GM10248 (cell line): Measurements from ENCODE around the gene RHOC.
"Not testable (repeated sequence)": the region's sequence is repeated elsewhere in the genome, so short reads cannot be mapped to it uniquely, and the experiment has no call there.

Experiments used
- CTCF ChIA-PET: fragments of 300-600 bp; sonication (Branson Sonifier 250); formaldehyde crosslinking; extraction: SDS; loops from one replicate; lab custom pipeline; 2021; ENCODE audit warnings: antibody characterized with exemption; lab: Yijun Ruan, JAX
- POLR2A ChIA-PET: fragments of 350-650 bp; sonication (Branson Sonifier 250); formaldehyde crosslinking; extraction: SDS; loops from one replicate; lab custom pipeline; 2020; ENCODE audit warnings: antibody characterized with exemption; lab: Yijun Ruan, JAX
- DNase-seq: peaks from one replicate; pipeline ENCODE4 v3.0.0; 2012; ENCODE audit errors: extremely low spot score
- TF ChIP-seq, protein P1 (sequence below): IDR thresholded peaks from 2 replicates; pipeline ENCODE4 v1.5.1; 2012; ENCODE audit warnings: mild to moderate bottlenecking, low read depth; ENCODE audit errors: extremely low read depth, missing control alignments, control extremely low read depth

RHOC gene

DNA sequence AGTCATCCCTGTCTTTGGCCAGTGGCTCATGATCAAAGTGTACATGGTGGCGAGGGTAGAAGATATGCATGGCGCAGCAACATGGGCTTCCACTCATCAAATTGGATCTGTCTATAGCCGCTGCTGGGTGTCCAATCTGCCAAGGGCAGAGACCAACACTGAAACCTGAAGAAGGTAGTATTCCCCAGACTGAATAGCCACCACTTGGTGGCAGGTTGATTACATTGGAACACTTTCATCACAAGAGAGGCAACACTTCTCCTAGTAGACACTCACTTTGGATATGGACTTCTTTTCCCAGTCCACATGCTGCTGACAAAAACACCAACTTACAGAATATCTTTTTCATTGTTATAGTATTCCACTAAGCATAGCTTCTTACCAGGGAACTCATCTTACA is 30.6 kb upstream of the RHOC start:
- POLR2A ChIA-PET, result no interaction called here
- no peak for DNase-seq
- TF ChIP-seq, protein P1, sequence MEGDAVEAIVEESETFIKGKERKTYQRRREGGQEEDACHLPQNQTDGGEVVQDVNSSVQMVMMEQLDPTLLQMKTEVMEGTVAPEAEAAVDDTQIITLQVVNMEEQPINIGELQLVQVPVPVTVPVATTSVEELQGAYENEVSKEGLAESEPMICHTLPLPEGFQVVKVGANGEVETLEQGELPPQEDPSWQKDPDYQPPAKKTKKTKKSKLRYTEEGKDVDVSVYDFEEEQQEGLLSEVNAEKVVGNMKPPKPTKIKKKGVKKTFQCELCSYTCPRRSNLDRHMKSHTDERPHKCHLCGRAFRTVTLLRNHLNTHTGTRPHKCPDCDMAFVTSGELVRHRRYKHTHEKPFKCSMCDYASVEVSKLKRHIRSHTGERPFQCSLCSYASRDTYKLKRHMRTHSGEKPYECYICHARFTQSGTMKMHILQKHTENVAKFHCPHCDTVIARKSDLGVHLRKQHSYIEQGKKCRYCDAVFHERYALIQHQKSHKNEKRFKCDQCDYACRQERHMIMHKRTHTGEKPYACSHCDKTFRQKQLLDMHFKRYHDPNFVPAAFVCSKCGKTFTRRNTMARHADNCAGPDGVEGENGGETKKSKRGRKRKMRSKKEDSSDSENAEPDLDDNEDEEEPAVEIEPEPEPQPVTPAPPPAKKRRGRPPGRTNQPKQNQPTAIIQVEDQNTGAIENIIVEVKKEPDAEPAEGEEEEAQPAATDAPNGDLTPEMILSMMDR, result no peak
- CTCF ChIA-PET, result interaction anchor here (0.9 to 1.5 kb wide), 4 partner anchors 11 to 22 kb away, joined by 3 to 5 read pairs (median 4); partner anchors contain the start of gene PPM1J

DNA sequence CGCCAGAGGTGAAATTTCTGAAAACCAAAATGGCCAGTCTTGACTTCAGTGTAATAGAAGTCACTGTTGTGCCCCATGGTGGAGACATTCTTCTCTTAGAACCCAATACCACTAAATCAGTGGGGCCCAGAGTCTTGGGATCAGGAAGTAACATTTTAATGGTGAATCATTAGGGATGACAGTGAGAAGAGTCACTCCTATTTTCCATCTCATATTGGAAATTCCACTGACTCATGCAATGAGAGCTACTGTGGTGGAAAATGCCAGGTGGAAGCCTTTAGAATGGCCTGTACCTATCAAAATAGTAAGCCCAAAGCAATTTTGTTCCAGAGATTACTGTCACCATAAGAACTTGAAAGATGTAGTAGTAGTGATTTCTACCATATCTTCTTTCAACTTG is 28.8 kb upstream of the RHOC start:
- CTCF ChIA-PET, result interaction anchor here (3.1 kb wide), 1 partner anchor 69 kb away, joined by 14 read pairs; no protein-coding TSS in a partner anchor

DNA sequence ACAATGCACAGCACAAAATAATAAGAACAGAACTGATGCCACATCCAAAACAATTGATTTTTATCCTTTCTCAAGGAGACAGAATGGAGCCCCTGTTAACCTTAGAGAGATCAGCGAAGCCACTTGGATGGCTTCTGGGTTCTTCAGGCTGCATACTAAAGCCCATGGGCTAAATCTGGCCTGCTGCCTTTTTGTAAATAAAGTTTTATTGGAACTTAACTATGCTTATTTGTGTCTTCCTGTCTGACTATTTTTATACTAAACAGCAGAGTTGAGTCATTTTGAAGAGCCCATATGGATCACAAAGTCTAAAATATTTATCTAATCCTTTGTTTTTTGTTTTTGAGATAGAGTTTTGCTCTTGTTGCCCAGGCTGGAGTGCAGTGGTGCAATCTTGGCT is 24.5 kb upstream of the RHOC start:
- POLR2A ChIA-PET, result no interaction called here
- TF ChIP-seq, protein P1, result no peak
- DNase-seq, result no peak
- CTCF ChIA-PET, result interaction anchor here (1.4 to 6.8 kb wide), 3 partner anchors 15 to 341 kb away, joined by 4 to 62 read pairs (median 13); partner anchors contain the start of gene PPM1J

More for the DNA sequence above, 28.8 kb upstream of the RHOC start:
- POLR2A ChIA-PET, result interaction anchor here (0.7 kb wide), 1 partner anchor 1018 kb away, joined by 5 read pairs; no protein-coding TSS in a partner anchor
- DNase-seq, result no peak
- TF ChIP-seq, protein P1, result no peak

DNA sequence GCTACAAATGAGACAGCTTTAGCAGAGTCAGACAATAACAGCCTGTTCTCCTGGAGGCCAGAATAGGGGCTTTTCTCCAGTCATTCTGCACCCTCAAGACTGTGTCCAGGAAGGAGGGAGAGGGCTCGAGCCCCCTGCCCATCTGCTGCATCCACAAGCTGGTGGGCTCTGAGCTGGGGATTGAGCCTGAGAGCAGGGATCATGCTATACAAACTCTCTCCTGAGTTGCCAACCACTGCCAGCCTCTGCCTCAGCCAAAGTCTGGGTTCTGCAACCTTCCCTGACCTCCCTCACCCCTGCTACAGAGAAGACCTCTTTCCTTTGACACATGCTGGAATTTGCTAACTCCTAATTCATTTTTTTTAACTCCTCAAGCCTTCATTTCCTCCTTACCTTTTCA is 23.0 kb upstream of the RHOC start:
- ChIA-PET POLR2A (no interaction called here), CTCF (interaction anchor here (1.8 to 6.8 kb wide), 3 partner anchors 13 to 74 kb away, joined by 4 to 62 read pairs (median 13); partner anchors contain the start of gene PPM1J)
- DNase-seq, result no peak
- TF ChIP-seq, protein P1, result no peak

DNA sequence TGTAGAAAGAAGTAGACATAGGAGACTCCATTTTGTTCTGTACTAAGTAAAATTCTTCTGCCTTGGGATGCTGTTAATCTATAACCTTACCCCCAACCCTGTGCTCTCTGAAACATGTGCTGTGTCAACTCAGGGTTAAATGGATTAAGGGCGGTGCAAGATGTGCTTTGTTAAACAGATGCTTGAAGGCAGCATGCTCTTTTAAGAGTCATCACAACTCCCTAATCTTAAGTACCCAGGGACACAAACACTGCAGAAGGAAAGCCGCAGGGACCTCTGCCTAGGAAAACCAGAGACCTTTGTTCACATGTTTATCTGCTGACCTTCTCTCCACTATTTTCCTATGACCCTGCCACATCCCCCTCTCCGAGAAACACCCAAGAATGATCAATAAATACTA is 22.1 kb upstream of the RHOC start:
- DNase-seq, POLR2A ChIA-PET: not testable (repeated sequence)
- CTCF ChIA-PET, result interaction anchor here (1.1 to 6.8 kb wide), 4 partner anchors 12 to 75 kb away, joined by 3 to 62 read pairs (median 12); partner anchors contain the start of gene PPM1J

DNA sequence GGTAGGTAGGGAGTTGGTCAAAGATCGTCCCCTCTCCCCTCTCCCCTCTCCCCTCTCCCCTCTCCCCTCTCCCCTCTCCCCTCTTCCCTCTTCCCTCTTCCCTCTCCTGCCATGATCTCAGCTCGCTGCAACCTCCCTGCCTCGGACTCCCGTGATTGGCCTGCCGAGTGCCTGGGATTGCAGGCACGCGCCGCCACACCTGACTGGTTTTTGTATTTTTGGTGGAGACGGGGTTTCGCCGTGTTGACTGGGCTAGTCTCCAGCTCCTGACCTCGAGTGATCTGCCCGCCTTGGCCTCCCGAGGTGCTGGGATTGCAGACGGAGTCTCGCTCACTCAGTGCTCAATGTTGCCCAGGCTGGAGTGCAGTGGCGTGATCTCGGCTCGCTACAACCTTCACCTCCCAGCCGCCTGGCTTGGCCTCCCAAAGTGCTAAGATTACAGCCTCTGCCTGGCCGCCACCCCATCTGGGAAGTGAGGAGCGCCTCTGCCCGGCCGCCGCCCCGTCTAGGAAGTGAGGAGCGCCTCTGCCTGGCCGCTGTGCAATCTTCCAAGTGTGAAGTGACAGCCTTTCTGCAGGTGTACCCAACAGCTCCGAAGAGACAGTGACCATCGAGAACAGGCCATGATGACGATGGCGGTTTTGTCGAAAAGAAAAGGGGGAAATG is 21.5 kb upstream of the RHOC start:
- CTCF ChIA-PET, result interaction anchor here (1.1 to 6.8 kb wide), 3 partner anchors 12 to 75 kb away, joined by 3 to 62 read pairs (median 11); partner anchors contain the start of gene PPM1J
- DNase-seq, POLR2A ChIA-PET: not testable (repeated sequence)

DNA sequence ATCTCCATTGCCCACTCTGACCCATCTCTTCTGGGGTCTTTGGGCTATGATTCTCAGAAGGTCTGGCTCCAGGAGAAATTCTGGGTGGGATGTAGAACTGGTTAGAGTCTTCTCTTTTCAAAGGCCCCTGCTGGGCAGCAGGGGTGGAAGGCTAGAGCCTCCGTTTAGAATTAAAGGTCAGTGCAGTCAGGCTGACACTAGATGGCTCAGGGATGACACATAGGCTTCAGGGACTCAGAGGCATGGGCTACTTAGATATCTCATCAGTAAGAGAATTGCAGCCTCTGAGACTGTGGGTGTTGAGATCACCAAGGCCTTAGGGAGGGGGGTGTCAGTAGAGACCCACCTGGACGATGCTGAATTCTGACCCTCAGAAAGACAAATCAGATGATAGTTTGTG is 20.8 kb upstream of the RHOC start:
- ChIA-PET CTCF (interaction anchor here (1.1 to 6.8 kb wide), 4 partner anchors 11 to 358 kb away, joined by 3 to 62 read pairs (median 8); partner anchors contain the start of gene PPM1J), POLR2A (no interaction called here)
- no peak for DNase-seq
- TF ChIP-seq, protein P1, result no peak

DNA sequence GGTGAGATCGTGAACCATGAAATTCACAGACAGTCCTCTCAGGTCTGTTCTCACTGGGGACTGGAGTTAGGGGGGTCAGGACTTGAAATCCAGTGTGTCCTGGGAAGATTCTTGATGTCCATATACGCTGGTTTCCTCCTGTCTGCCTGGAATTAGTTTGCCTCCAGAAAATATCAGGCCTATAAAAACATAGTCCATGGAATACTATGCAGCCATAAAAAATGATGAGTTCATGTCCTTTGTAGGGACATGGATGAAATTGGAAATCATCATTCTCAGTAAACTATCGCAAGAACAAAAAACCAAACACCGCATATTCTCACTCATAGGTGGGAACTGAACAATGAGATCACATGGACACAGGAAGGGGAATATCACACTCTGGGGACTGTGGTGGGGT is 17.3 kb upstream of the RHOC start:
- DNase-seq, POLR2A ChIA-PET: not testable (repeated sequence)
- CTCF ChIA-PET, result interaction anchor here (12.2 kb wide), 1 partner anchor 79 kb away, joined by 410 read pairs; no protein-coding TSS in a partner anchor
